Stomach (tissue), 9 donors: ENCODE data around the gene IRAK1. TPM values are rescaled to one million over a fixed set of nuclear protein-coding genes. Genes with fewer than 3 reads are reported as not detected.
A peak's percentile ranks its signal among the peaks of the same experiment; 100 is the strongest.

Source experiments
- DNase-seq, 2 donors: peaks; one replicate each; pipeline versions ENCODE4 v3.0.0 to v3.0.0-alpha.2; 2013 to 2019
- H3K27ac ChIP-seq, 5 donors: fragments of 200-600 bp in 4 of 5; sonication (generic) in 4 of 5; one replicate each; pipeline ENCODE4 v1.5.1; 2013 to 2019; ENCODE audit warnings: mild to moderate bottlenecking in 1 of 5, moderate library complexity in 1 of 5
- H3K27me3 ChIP-seq, 3 donors: fragments of 200-600 bp; sonication (generic); one replicate each; pipeline ENCODE4 v1.5.1; 2017 to 2019; ENCODE audit warnings: mixed run types in 1 of 3
- H3K36me3 ChIP-seq, 4 donors: fragments of 200-600 bp; sonication (generic); 1 replicate in 3 of 4; 2 replicates in 1 of 4; pipeline ENCODE4 v1.5.1; 2016 to 2019
- H3K4me1 ChIP-seq, 4 donors: fragments of 200-600 bp; sonication (generic); one replicate each; pipeline ENCODE4 v1.5.1; 2016 to 2019
- H3K4me3 ChIP-seq, 4 donors: fragments of 200-600 bp; sonication (generic) in 3 of 4; one replicate each; pipeline ENCODE4 v1.5.1; 2016 to 2019; ENCODE audit warnings: mild to moderate bottlenecking in 1 of 4
- H3K9me3 ChIP-seq, 4 donors: fragments of 200-600 bp; sonication (generic); one replicate each; pipeline ENCODE4 v1.5.1; 2016 to 2019
- CTCF ChIP-seq, 7 experiments: fragments of 450-650 bp in 4 of 7; fragments of 200-600 bp in 3 of 7; sonication (generic) in 3 of 7; IDR thresholded peaks; one replicate each; pipeline ENCODE4 v1.5.1; 2016 to 2019; ENCODE audit warnings: antibody characterized with exemption in 7 of 7, control low read depth in 2 of 7, mild to moderate bottlenecking in 1 of 7
- EP300 ChIP-seq: sonication (generic); formaldehyde crosslinking; IDR thresholded peaks from one replicate; pipeline ENCODE4 v1.6.1; 2017; ENCODE audit warnings: antibody characterized with exemption
- POLR2A ChIP-seq, 4 donors: fragments of 450-650 bp; IDR thresholded peaks; one replicate each; pipeline ENCODE4 v1.6.1; 2016; ENCODE audit warnings: antibody characterized with exemption in 4 of 4, control low read depth in 2 of 4, mild to moderate bottlenecking in 1 of 4, moderate library complexity in 1 of 4
- POLR2AphosphoS5 ChIP-seq, 3 donors: sonication (generic); formaldehyde crosslinking; IDR thresholded peaks; one replicate each; pipeline ENCODE4 v1.6.1; 2016; ENCODE audit warnings: antibody characterized with exemption in 3 of 3
- WGBS, 5 donors: extraction: QIAGEN DNeasy Blood & Tissue Kit in 3 of 5; methylation state at CpG; one replicate each; pipeline versions ENCODE4 v1.1.5 to v1.1.7; 2013 to 2018; 5-methylcytosine and 5-hydroxymethylcytosine counted together
- intact Hi-C: fragments of 100-400 bp; cut with DNase I; formaldehyde crosslinking; loops from one replicate; pipeline ENCODE4 v1.15.1; 2023; ENCODE audit warnings: low total_unique reads
- polyA plus RNA-seq, 3 donors: library from polyadenylated mRNA; stranded (reverse); fragments of 200-250 nt; gene quantifications; one replicate each; pipeline ENCODE4 v1.2.3, GENCODE V29; 2013
- total RNA-seq, 5 donors: library from RNA; depleted of rRNA; stranded (reverse); fragments of >200 nt; gene quantifications; one replicate each; pipeline versions ENCODE4 v1.1.0 to v1.2.3, GENCODE V29; 2014 to 2016
- donor health status: healthy with polysubstance abuse.
- donor health status: Bipolar disorder and iron deficiency.
- donor health status: healthy.

The IRAK1 gene
- total and polyA plus RNA-seq, 8 donors, result 25.5 to 211 (median 66.9) TPM

DNA sequence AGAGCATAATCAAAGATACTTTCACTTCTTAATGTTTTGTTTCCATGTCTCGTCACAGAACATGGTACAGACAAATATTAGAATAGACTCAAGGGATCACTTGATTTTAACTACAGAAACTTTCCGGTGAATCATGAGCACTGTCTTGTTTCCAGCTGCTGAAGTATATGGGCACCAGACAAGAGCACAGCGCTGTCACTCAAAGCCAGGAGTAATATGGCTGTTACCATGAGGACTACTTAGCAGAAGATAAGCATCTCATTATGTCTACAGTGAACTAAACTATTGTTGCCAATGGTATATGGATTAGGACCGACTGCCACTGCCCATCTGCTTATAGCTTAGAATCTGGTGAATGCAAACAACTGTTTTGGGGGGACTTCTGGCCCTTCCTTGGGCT, 43.5 kb upstream of the IRAK1 start:
- 64 to 81% (median 68%) methylated on average over 4 of the region's 4 CpGs for WGBS, 5 donors
- TF ChIP-seq CTCF (IDR thresholded peaks at IDR 0.05) (no peak), POLR2A (IDR thresholded peaks at IDR 0.05) (no peak), EP300 (no peak), POLR2AphosphoS5 (IDR thresholded peaks at IDR 0.05) (no peak)
- Histone ChIP-seq H3K27ac (no peak overlapping the region), H3K27me3 (peaks cover 0 to 3% (median 0%) of the 10 kb centered on the region in 3 donors), H3K4me1 (peaks cover 16 to 82% (median 50%) of the 10 kb centered on the region in 4 donors), H3K36me3 (peaks cover 0 to under 1% (median 0%) of the 10 kb centered on the region in 4 donors), H3K4me3 (no peak overlapping the region), H3K9me3 (no peaks in the 10 kb centered on the region)
- no peak for DNase-seq
- intact Hi-C loops, result no loop called here

DNA sequence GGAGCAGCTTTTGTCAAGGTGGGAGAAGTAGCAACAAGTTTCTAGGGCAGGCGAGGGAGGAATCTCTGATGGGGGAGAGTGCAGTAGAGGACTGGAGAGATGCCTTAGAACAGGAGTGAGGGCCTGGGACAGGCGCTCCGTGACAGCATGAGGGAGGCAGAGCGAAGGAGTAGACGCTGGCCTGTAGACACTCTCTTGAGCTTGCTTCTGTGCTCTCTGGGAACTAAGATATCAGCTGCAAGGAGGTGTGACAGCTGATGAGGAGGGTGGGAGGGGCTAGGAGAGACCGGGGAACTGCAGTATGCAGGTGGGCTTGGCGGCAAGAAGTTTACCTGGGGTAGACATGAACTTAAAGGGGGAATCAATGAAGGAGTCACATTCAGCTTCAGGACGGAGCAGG, 42.1 kb upstream of the IRAK1 start:
- Histone ChIP-seq H3K27me3 (peaks cover 0 to 3% (median 0%) of the 10 kb centered on the region in 3 donors), H3K4me1 (peaks cover 16 to 87% (median 59%) of the 10 kb centered on the region in 4 donors), H3K4me3 (no peak overlapping the region), H3K27ac (no peak overlapping the region), H3K36me3 (peaks cover 0 to 7% (median 0%) of the 10 kb centered on the region in 4 donors), H3K9me3 (no peaks in the 10 kb centered on the region)
- TF ChIP-seq CTCF (IDR thresholded peaks at IDR 0.05) (no peak), POLR2A (IDR thresholded peaks at IDR 0.05) (no peak), EP300 (no peak), POLR2AphosphoS5 (IDR thresholded peaks at IDR 0.05) (no peak)
- DNase-seq, result no peak
- intact Hi-C loops, result no loop called here
- 64 to 76% (median 70%) methylated on average over 6 to 8 of the region's 8 CpGs for WGBS, 5 donors

DNA sequence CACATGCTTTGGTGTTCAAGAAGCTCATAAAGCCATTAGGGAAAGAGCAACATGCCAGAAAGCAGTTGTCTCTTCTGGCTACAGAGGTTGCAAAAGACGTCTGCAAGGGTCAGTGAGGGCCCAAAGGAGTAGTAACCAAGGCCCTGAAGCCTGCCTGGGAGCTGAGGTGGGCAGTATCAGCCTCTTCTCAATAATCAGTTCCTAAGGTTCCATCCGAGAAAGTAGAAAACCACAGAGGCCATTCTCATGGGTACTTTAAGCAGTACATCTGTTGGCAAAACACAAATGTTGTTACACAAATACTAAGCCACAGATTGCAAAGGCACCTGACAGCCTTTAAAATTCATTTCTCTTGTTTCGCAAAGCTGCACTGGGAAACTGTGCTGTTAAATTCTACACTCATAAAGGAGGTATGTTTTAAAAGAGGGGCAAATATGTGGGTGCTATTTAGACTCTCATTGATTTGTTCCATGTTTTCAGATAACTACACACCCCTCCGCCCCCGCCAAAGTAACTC, 40.1 kb upstream of the IRAK1 start:
- TF ChIP-seq EP300 (no peak), POLR2AphosphoS5 (IDR thresholded peaks at IDR 0.05) (no peak), CTCF (IDR thresholded peaks at IDR 0.05) (no peak), POLR2A (IDR thresholded peaks at IDR 0.05) (no peak)
- H3K4me3 ChIP-seq, result no peak overlapping the region
- H3K9me3 ChIP-seq, result no peaks in the 10 kb centered on the region
- H3K36me3 ChIP-seq, result peaks cover 0 to 7% (median 0%) of the 10 kb centered on the region in 4 donors
- 28 to 56% (median 50%) methylated on average over 5 of the region's 5 CpGs for WGBS, 5 donors
- peaks cover 0 to 7% (median 0%) of the 10 kb centered on the region in 3 donors for H3K27me3 ChIP-seq
- H3K4me1 ChIP-seq, result peaks cover 16 to 85% (median 60%) of the 10 kb centered on the region in 4 donors
- H3K27ac ChIP-seq, result peak overlapping the region in 1 of 5 donors; percentile 35
- no peak for DNase-seq
- intact Hi-C loops, result no loop called here

DNA sequence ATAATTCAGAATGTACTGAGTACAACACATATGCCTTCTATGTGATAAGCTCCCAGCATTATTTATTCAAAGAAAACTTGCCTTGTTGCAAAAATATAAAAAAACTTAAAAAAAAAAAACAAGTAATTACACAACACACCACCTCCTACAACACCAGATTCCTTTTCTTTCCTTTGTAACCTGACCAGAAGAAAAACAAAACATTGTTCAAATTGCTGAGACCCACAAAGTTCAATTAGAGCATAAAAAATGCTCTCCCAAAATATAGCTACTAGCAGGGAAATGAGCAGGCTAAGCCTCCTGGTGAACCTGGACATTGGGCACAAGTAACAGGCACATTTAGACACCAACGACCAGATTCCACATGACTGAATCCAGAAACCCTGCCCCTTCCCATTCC, 39.5 kb upstream of the IRAK1 start:
- Histone ChIP-seq H3K4me1 (peaks cover 16 to 80% (median 57%) of the 10 kb centered on the region in 4 donors), H3K27ac (peak overlapping the region in 1 of 5 donors; percentile 35), H3K4me3 (no peak overlapping the region), H3K9me3 (no peaks in the 10 kb centered on the region), H3K36me3 (peaks cover 0 to 7% (median 0%) of the 10 kb centered on the region in 4 donors), H3K27me3 (peaks cover 0 to 7% (median 0%) of the 10 kb centered on the region in 3 donors)
- no peak for DNase-seq
- intact Hi-C loops, result no loop called here
- WGBS, 5 donors, result 0 to 24% (median 20%) methylated on average over 1 of the region's 1 CpG
- TF ChIP-seq EP300, result no peak
- no peak for TF ChIP-seq POLR2A (IDR thresholded peaks at IDR 0.05)
- no peak for TF ChIP-seq CTCF (IDR thresholded peaks at IDR 0.05)
- no peak for TF ChIP-seq POLR2AphosphoS5 (IDR thresholded peaks at IDR 0.05)
